HEK293 (cell line): Measurements from ENCODE around the gene DOK3.

Experiments
- CTCF ChIA-PET: fragments of 350-600 bp; formaldehyde crosslinking; extraction: SDS; loops from one replicate; lab custom pipeline; 2021; ENCODE audit warnings: antibody characterized with exemption; lab: Yijun Ruan, JAX
- POLR2A ChIA-PET: fragments of 300-600 bp; formaldehyde crosslinking; extraction: SDS; loops from one replicate; lab custom pipeline; 2020; ENCODE audit warnings: antibody characterized with exemption, inconsistent platforms; lab: Yijun Ruan, JAX
- H3K27ac ChIP-seq: fragments of 200-500 bp; sonication (Bioruptor generic); 2 replicates; pipeline ENCODE4 v1.5.1; 2014; ENCODE audit warnings: low read depth, low read length, control low read depth, inconsistent platforms; ENCODE audit errors: extremely low read depth
- H3K36me3 ChIP-seq, 2 experiments: fragments of 200-500 bp in 1 of 2; sonication (Bioruptor generic) in 1 of 2; 1 replicate in 1 of 2; 2 replicates in 1 of 2; pipeline ENCODE4 v1.5.1; 2014 to 2017; ENCODE audit warnings: inconsistent platforms in 2 of 2, low read length in 2 of 2; ENCODE audit not compliant: control insufficient read depth in 2 of 2, insufficient read depth in 1 of 2
- H3K4me1 ChIP-seq: fragments of 200-500 bp; sonication (Bioruptor generic); 2 replicates; pipeline ENCODE4 v1.5.1; 2014; ENCODE audit warnings: mild to moderate bottlenecking, low read length, inconsistent platforms; ENCODE audit not compliant: control insufficient read depth, insufficient read depth
- H3K4me3 ChIP-seq: 2 replicates; pipeline ENCODE4 v1.5.1; 2011; ENCODE audit warnings: low read depth, mild to moderate bottlenecking, control low read depth, low read length, moderate library complexity
- H3K9me3 ChIP-seq: fragments of 200-500 bp; sonication (Bioruptor generic); 2 replicates; pipeline ENCODE4 v1.5.1; 2014; ENCODE audit warnings: low read depth, low read length, inconsistent platforms; ENCODE audit not compliant: control insufficient read depth, insufficient read depth
- OSR2 ChIP-seq: fragments of 450-650 bp; formaldehyde crosslinking; IDR thresholded peaks from 2 replicates; pipeline ENCODE4 v1.5.1; 2016; ENCODE audit warnings: missing biosample characterization, missing genetic modification characterization
- TRIM28 ChIP-seq: IDR thresholded peaks from 2 replicates; pipeline ENCODE4 v1.6.1; 2011; ENCODE audit warnings: low read length, control low read depth, borderline replicate concordance
- YY1 ChIP-seq: fragments of 450-650 bp; formaldehyde crosslinking; IDR thresholded peaks from 2 replicates; pipeline ENCODE4 v1.5.1; 2018; ENCODE audit warnings: missing biosample characterization, missing genetic modification characterization
- YY2 ChIP-seq: fragments of 450-650 bp; formaldehyde crosslinking; IDR thresholded peaks from 2 replicates; pipeline ENCODE4 v1.5.1; 2016; ENCODE audit warnings: missing biosample characterization, missing genetic modification characterization
- ZBTB20 ChIP-seq: fragments of 450-650 bp; formaldehyde crosslinking; IDR thresholded peaks from 2 replicates; pipeline ENCODE4 v1.5.1; 2016; ENCODE audit warnings: missing biosample characterization, missing genetic modification characterization
- ZNF112 ChIP-seq: fragments of 450-650 bp; formaldehyde crosslinking; IDR thresholded peaks from 2 replicates; pipeline ENCODE4 v1.5.0; 2017; ENCODE audit warnings: missing biosample characterization, missing genetic modification characterization
- ZNF140 ChIP-seq: fragments of 450-650 bp; formaldehyde crosslinking; IDR thresholded peaks from 2 replicates; pipeline ENCODE4 v1.5.1; 2016; ENCODE audit warnings: missing biosample characterization, missing genetic modification characterization
- ZNF157 ChIP-seq: fragments of 450-650 bp; formaldehyde crosslinking; IDR thresholded peaks from 2 replicates; pipeline ENCODE4 v1.5.1; 2016; ENCODE audit warnings: missing biosample characterization, missing genetic modification characterization
- ZNF169 ChIP-seq: fragments of 450-650 bp; formaldehyde crosslinking; IDR thresholded peaks from 2 replicates; pipeline ENCODE4 v1.5.1; 2016; ENCODE audit warnings: missing biosample characterization, missing genetic modification characterization
- ZNF18 ChIP-seq: fragments of 450-650 bp; formaldehyde crosslinking; IDR thresholded peaks from 2 replicates; pipeline ENCODE4 v1.5.1; 2016; ENCODE audit warnings: missing biosample characterization, missing genetic modification characterization
- ZNF184 ChIP-seq: fragments of 450-650 bp; IDR thresholded peaks from 2 replicates; pipeline ENCODE4 v1.5.1; 2018; ENCODE audit warnings: missing biosample characterization, mild to moderate bottlenecking, missing genetic modification characterization
- ZNF19 ChIP-seq: fragments of 450-650 bp; formaldehyde crosslinking; IDR thresholded peaks from 2 replicates; pipeline ENCODE4; 2016; ENCODE audit warnings: missing biosample characterization, missing genetic modification characterization, low read depth
- ZNF221 ChIP-seq: fragments of 450-650 bp; formaldehyde crosslinking; IDR thresholded peaks from 2 replicates; pipeline ENCODE4 v1.5.1; 2017; ENCODE audit warnings: missing biosample characterization, missing genetic modification characterization, borderline replicate concordance
- ZNF248 ChIP-seq: fragments of 450-650 bp; formaldehyde crosslinking; IDR thresholded peaks from 2 replicates; pipeline ENCODE4 v1.5.1; 2017; ENCODE audit warnings: missing biosample characterization, missing genetic modification characterization
- ZNF416 ChIP-seq: fragments of 450-650 bp; formaldehyde crosslinking; IDR thresholded peaks from 2 replicates; pipeline ENCODE4 v1.5.1; 2016; ENCODE audit warnings: missing biosample characterization, missing genetic modification characterization
- ZNF521 ChIP-seq: fragments of 450-650 bp; formaldehyde crosslinking; IDR thresholded peaks from 2 replicates; pipeline ENCODE4 v1.5.1; 2017; ENCODE audit warnings: missing biosample characterization, mild to moderate bottlenecking, missing genetic modification characterization
- ZNF548 ChIP-seq: fragments of 450-650 bp; formaldehyde crosslinking; IDR thresholded peaks from 2 replicates; pipeline ENCODE4 v1.5.1; 2016; ENCODE audit warnings: missing biosample characterization, missing genetic modification characterization
- ZNF692 ChIP-seq: fragments of 450-650 bp; formaldehyde crosslinking; IDR thresholded peaks from 2 replicates; pipeline ENCODE4 v1.5.1; 2016; ENCODE audit warnings: missing biosample characterization, missing genetic modification characterization
- ZNF792 ChIP-seq: fragments of 450-650 bp; formaldehyde crosslinking; IDR thresholded peaks from 2 replicates; pipeline ENCODE4 v1.5.1; 2016; ENCODE audit warnings: missing biosample characterization, missing genetic modification characterization
- ZSCAN5A ChIP-seq: fragments of 450-650 bp; formaldehyde crosslinking; IDR thresholded peaks from 2 replicates; pipeline ENCODE4 v1.5.1; 2016; ENCODE audit warnings: missing biosample characterization, missing genetic modification characterization

DOK3 gene

GRCh38 chr5:177515580-177515979 lies 6.0 kb upstream of the DOK3 start:
- CTCF ChIA-PET = interaction anchor here (0.6 to 2.0 kb wide), 7 partner anchors 8 to 207 kb away, joined by 3 to 15 read pairs (median 4); no protein-coding TSS in a partner anchor
- Histone ChIP-seq H3K9me3 (no peaks in the 10 kb centered on the region), H3K36me3 (peaks cover 6 to 71% of the 10 kb centered on the region in 2 experiments), H3K27ac (no peak overlapping the region), H3K4me1 (no peaks in the 10 kb centered on the region; the same call in 1 of the 2 replicates), H3K4me3 (peak overlapping the region; percentile 99; the same call in 1 of the 2 replicates)
- POLR2A ChIA-PET = interaction anchor here (1.1 to 2.8 kb wide), 7 partner anchors 9 to 77 kb away, joined by 3 to 22 read pairs (median 3); partner anchors contain the start of genes PDLIM7 and TMED9
- no peak for TF ChIP-seq ZNF157 (tag by site-specific recombination)
- no peak for TF ChIP-seq ZNF140 (tag by site-specific recombination)
- no peak for TF ChIP-seq TRIM28
- no peak for TF ChIP-seq ZBTB20 (tag by site-specific recombination)
- TF ChIP-seq ZNF221 (tag by site-specific recombination) = no peak
- no peak for TF ChIP-seq ZSCAN5A
- TF ChIP-seq ZNF184 (tag by site-specific recombination) = no peak
- TF ChIP-seq ZNF792 (tag by site-specific recombination) = no peak
- TF ChIP-seq ZNF692 = no peak
- no peak for TF ChIP-seq YY2
- TF ChIP-seq ZNF112 (tag by site-specific recombination) = no peak
- no peak for TF ChIP-seq YY1 (tag by site-specific recombination)
- no peak for TF ChIP-seq ZNF548 (tag by site-specific recombination)
- no peak for TF ChIP-seq ZNF248 (tag by site-specific recombination)
- no peak for TF ChIP-seq OSR2 (tag by site-specific recombination)

GRCh38 chr5:177514541-177514940 lies 4.9 kb upstream of the DOK3 start:
- TF ChIP-seq ZNF416 (tag by site-specific recombination) = no peak
- no peak for TF ChIP-seq ZNF18
- no peak for TF ChIP-seq ZNF169
- TF ChIP-seq ZNF19 (tag by site-specific recombination) = no peak
- TF ChIP-seq ZNF248 (tag by site-specific recombination) = no peak
- no peak for TF ChIP-seq ZNF521 (tag by site-specific recombination)
- POLR2A ChIA-PET = interaction anchor here (1.0 kb wide), 2 partner anchors 9 to 17 kb away, joined by 3 read pairs; partner anchors contain the start of gene PDLIM7
- Histone ChIP-seq H3K4me1 (no peaks in the 10 kb centered on the region; the same call in 1 of the 2 replicates), H3K27ac (no peak overlapping the region), H3K4me3 (no peak overlapping the region), H3K9me3 (no peaks in the 10 kb centered on the region), H3K36me3 (peaks cover 6 to 67% of the 10 kb centered on the region in 2 experiments)
- CTCF ChIA-PET = interaction anchor here (1.0 to 1.1 kb wide), 2 partner anchors 13 to 34 kb away, joined by 3 to 7 read pairs; no protein-coding TSS in a partner anchor
